Immature natural killer cell (primary cell): ENCODE results near the gene SLK. TPM values are rescaled to one million over a fixed set of nuclear protein-coding genes. Genes with fewer than 3 reads are reported as not detected.

ENCODE experiments used
- DNase-seq, 3 donors: peaks; one replicate each; pipeline ENCODE4 v3.0.0; 2022; ENCODE audit warnings: mixed read lengths in 1 of 3
- H3K27ac Mint-ChIP-seq, 6 donors: one replicate each; pipeline ENCODE4 v1.8.0; 2020; ENCODE audit warnings: mixed read lengths in 6 of 6, mild to moderate bottlenecking in 5 of 6, inconsistent platforms in 4 of 6, moderate library complexity in 3 of 6
- H3K27me3 Mint-ChIP-seq, 3 donors: one replicate each; pipeline ENCODE4 v1.8.0; 2020 to 2021; ENCODE audit warnings: low read depth in 3 of 3, mild to moderate bottlenecking in 3 of 3, mixed read lengths in 3 of 3, moderate library complexity in 3 of 3, inconsistent platforms in 1 of 3
- H3K36me3 Mint-ChIP-seq, 3 donors: one replicate each; pipeline ENCODE4 v1.8.0; 2020; ENCODE audit warnings: mixed read lengths in 3 of 3, inconsistent platforms in 2 of 3, mild to moderate bottlenecking in 2 of 3
- H3K4me1 Mint-ChIP-seq, 2 donors: one replicate each; pipeline ENCODE4 v1.8.0; 2020; ENCODE audit warnings: inconsistent platforms in 2 of 2, mild to moderate bottlenecking in 2 of 2, mixed read lengths in 2 of 2, moderate library complexity in 1 of 2
- H3K4me3 Mint-ChIP-seq, 5 donors: one replicate each; pipeline ENCODE4 v1.8.0; 2020; ENCODE audit warnings: mild to moderate bottlenecking in 5 of 5, mixed read lengths in 5 of 5, inconsistent platforms in 3 of 5, moderate library complexity in 3 of 5
- H3K9me3 Mint-ChIP-seq, 6 donors: one replicate each; pipeline ENCODE4 v1.8.0; 2020; ENCODE audit warnings: mild to moderate bottlenecking in 6 of 6, mixed read lengths in 6 of 6, inconsistent platforms in 4 of 6, moderate library complexity in 3 of 6
- polyA plus RNA-seq, 3 donors: library from polyadenylated mRNA; unstranded; fragments of 300-500 nt; fragmentation: Illumina TruSeq; gene quantifications; one replicate each; pipeline ENCODE4 v1.2.3, GENCODE V29; 2021

SLK gene
- polyA plus RNA-seq, 3 donors from 2014 or later = 4.1 to 8.6 (median 5.0) TPM

- peaks cover 0 to 2% (median 0%) of the 10 kb centered on the region in 6 donors for H3K9me3 Mint-ChIP-seq
- DNase-seq = no peak
- peaks cover 21 to 56% (median 22%) of the 10 kb centered on the region in 3 donors for H3K36me3 Mint-ChIP-seq
- no peaks in the 10 kb centered on the region for H3K27me3 Mint-ChIP-seq
- no peak overlapping the region for H3K4me3 Mint-ChIP-seq
- peaks cover 0 to 8% of the 10 kb centered on the region in 2 donors for H3K4me1 Mint-ChIP-seq
- H3K27ac Mint-ChIP-seq = no peak overlapping the region
These were observed 51.5 kb downstream of the SLK start for GRCh38 chr10:104018471-104018870.

GRCh38 chr10:104020020-104020419, 53.1 kb downstream of the SLK start:
- H3K9me3 Mint-ChIP-seq = peaks cover 0 to 2% (median 0%) of the 10 kb centered on the region in 6 donors
- no peak overlapping the region for H3K27ac Mint-ChIP-seq

GRCh38 chr10:104021246-104021645, 54.3 kb downstream of the SLK start:
- Mint-ChIP-seq H3K36me3 (peaks cover 38 to 71% (median 39%) of the 10 kb centered on the region in 3 donors), H3K27ac (peak overlapping the region in 1 of 6 donors; percentile 25), H3K27me3 (peaks cover 0 to 2% (median 0%) of the 10 kb centered on the region in 3 donors), H3K4me1 (peaks cover 0 to 8% of the 10 kb centered on the region in 2 donors), H3K9me3 (peaks cover 0 to 2% (median 0%) of the 10 kb centered on the region in 6 donors), H3K4me3 (no peak overlapping the region)
- DNase-seq = no peak

More at GRCh38 chr10:104020020-104020419, 53.1 kb downstream of the SLK start:
- H3K27me3 Mint-ChIP-seq = peaks cover 0 to 2% (median 0%) of the 10 kb centered on the region in 3 donors
- peaks cover 36 to 64% (median 36%) of the 10 kb centered on the region in 3 donors for H3K36me3 Mint-ChIP-seq
- peaks cover 0 to 8% of the 10 kb centered on the region in 2 donors for H3K4me1 Mint-ChIP-seq
- no peak for DNase-seq
- H3K4me3 Mint-ChIP-seq = no peak overlapping the region

DNA sequence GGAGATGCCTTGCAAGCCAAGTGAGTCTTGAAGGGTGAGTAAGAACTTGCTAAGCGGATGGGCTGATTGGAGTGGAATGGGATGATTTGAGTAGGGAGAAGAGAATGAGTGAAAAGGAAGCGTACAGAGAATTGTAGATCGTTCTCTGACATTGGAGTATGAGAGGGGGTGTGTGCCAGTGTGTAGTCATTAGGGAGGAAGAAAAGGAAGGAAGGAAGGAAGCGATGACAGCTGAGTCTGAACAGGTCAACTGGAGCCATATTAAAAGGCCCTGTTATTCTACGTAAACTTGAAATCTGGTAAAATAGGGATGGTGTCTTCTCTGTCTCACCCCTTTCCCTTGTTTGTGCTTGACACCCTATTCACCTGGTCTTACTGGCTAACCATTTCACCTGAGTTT, 55.1 kb downstream of the SLK start:
- Mint-ChIP-seq H3K27ac (peak overlapping the region in 4 of 6 donors; percentile 31 to 73 (median 54)), H3K36me3 (peaks cover 38 to 69% (median 39%) of the 10 kb centered on the region in 3 donors), H3K4me3 (no peak overlapping the region), H3K9me3 (peaks cover 0 to 2% (median 0%) of the 10 kb centered on the region in 6 donors), H3K27me3 (peaks cover 0 to 2% (median 0%) of the 10 kb centered on the region in 3 donors), H3K4me1 (peaks cover 0 to 4% of the 10 kb centered on the region in 2 donors)
- no peak for DNase-seq

- no peaks in the 10 kb centered on the region for H3K9me3 Mint-ChIP-seq
- H3K27ac Mint-ChIP-seq = no peak overlapping the region
- H3K4me3 Mint-ChIP-seq = no peak overlapping the region
- DNase-seq = no peak
- no peaks in the 10 kb centered on the region for H3K4me1 Mint-ChIP-seq
- peaks cover 0 to 2% (median 0%) of the 10 kb centered on the region in 3 donors for H3K27me3 Mint-ChIP-seq
- peaks cover 32 to 65% (median 32%) of the 10 kb centered on the region in 3 donors for H3K36me3 Mint-ChIP-seq
These were observed 58.6 kb downstream of the SLK start for GRCh38 chr10:104025524-104025923.

- Mint-ChIP-seq H3K27me3 (peaks cover 0 to 2% (median 0%) of the 10 kb centered on the region in 3 donors), H3K36me3 (peaks cover 24 to 64% (median 30%) of the 10 kb centered on the region in 3 donors), H3K4me1 (no peaks in the 10 kb centered on the region), H3K27ac (peak overlapping the region in 1 of 6 donors; percentile 45), H3K4me3 (no peak overlapping the region), H3K9me3 (no peaks in the 10 kb centered on the region)
- DNase-seq = no peak
These were observed 59.8 kb downstream of the SLK start for GRCh38 chr10:104026762-104027161.

DNA sequence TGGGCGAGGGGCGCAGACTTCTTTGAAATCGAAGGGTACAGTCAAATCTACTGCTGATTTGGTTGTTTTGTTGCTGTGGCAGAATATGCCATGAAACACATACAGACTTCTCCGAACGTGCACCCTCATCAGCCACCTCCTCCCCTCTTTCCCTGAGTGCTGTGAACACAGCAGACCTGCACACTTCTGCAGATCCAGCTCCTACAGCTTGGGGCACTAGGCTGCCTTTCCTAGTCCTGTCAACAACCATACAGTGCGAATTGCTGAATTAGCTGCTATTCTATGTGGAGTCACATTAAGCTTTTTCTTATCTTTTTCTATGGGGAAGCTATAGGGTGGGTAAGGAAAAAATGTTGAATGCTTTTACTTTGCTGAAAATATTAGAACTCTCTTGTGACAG, 61.2 kb downstream of the SLK start:
- no peak overlapping the region for H3K4me3 Mint-ChIP-seq
- no peaks in the 10 kb centered on the region for H3K9me3 Mint-ChIP-seq
- no peak overlapping the region for H3K27ac Mint-ChIP-seq
- peaks cover 22 to 56% (median 33%) of the 10 kb centered on the region in 3 donors for H3K36me3 Mint-ChIP-seq
- no peak for DNase-seq
- no peaks in the 10 kb centered on the region for H3K4me1 Mint-ChIP-seq
- peaks cover 0 to 2% (median 0%) of the 10 kb centered on the region in 3 donors for H3K27me3 Mint-ChIP-seq

GRCh38 chr10:104028823-104029520, 62.0 kb downstream of the SLK start:
- Mint-ChIP-seq H3K27me3 (peaks cover 0 to 4% (median 0%) of the 10 kb centered on the region in 3 donors), H3K27ac (peak overlapping the region in 3 of 6 donors; percentile 27 to 67 (median 40)), H3K9me3 (no peaks in the 10 kb centered on the region), H3K4me3 (no peak overlapping the region), H3K36me3 (peaks cover 16 to 48% (median 26%) of the 10 kb centered on the region in 3 donors), H3K4me1 (no peaks in the 10 kb centered on the region)
- DNase-seq = no peak

GRCh38 chr10:104029521-104029860, 62.6 kb downstream of the SLK start:
- no peak for DNase-seq
- Mint-ChIP-seq H3K27ac (peak overlapping the region in 3 of 6 donors; percentile 9 to 67 (median 16)), H3K9me3 (no peaks in the 10 kb centered on the region), H3K4me3 (no peak overlapping the region), H3K36me3 (peaks cover 11 to 43% (median 21%) of the 10 kb centered on the region in 3 donors), H3K27me3 (peaks cover 0 to 3% (median 0%) of the 10 kb centered on the region in 3 donors), H3K4me1 (no peaks in the 10 kb centered on the region)

GRCh38 chr10:104031631-104032030, 64.7 kb downstream of the SLK start:
- H3K36me3 Mint-ChIP-seq = peaks cover 4 to 30% (median 14%) of the 10 kb centered on the region in 3 donors
- no peaks in the 10 kb centered on the region for H3K4me1 Mint-ChIP-seq
- H3K9me3 Mint-ChIP-seq = no peaks in the 10 kb centered on the region
- DNase-seq = no peak
- H3K27ac Mint-ChIP-seq = peak overlapping the region in 2 of 6 donors; percentile 51 to 61
- H3K4me3 Mint-ChIP-seq = no peak overlapping the region
- H3K27me3 Mint-ChIP-seq = peaks cover 0 to 3% (median 0%) of the 10 kb centered on the region in 3 donors

GRCh38 chr10:104032144-104032775, 65.3 kb downstream of the SLK start:
- Mint-ChIP-seq H3K36me3 (peaks cover 4 to 30% (median 14%) of the 10 kb centered on the region in 3 donors), H3K27ac (peak overlapping the region in 3 of 6 donors; percentile 24 to 41 (median 34)), H3K9me3 (no peaks in the 10 kb centered on the region), H3K27me3 (peaks cover 0 to 3% (median 0%) of the 10 kb centered on the region in 3 donors), H3K4me1 (no peaks in the 10 kb centered on the region), H3K4me3 (no peak overlapping the region)
- DNase-seq = no peak

GRCh38 chr10:104033401-104033930, 66.5 kb downstream of the SLK start:
- H3K27me3 Mint-ChIP-seq = peaks cover 0 to 3% (median 0%) of the 10 kb centered on the region in 3 donors
- peak overlapping the region in 1 of 6 donors; percentile 60 for H3K27ac Mint-ChIP-seq
- no peak overlapping the region for H3K4me3 Mint-ChIP-seq
- H3K4me1 Mint-ChIP-seq = no peaks in the 10 kb centered on the region
- no peak for DNase-seq
- H3K9me3 Mint-ChIP-seq = no peaks in the 10 kb centered on the region
- H3K36me3 Mint-ChIP-seq = peaks cover 0 to 23% (median 14%) of the 10 kb centered on the region in 3 donors

- H3K9me3 Mint-ChIP-seq = no peaks in the 10 kb centered on the region
These were observed 67.0 kb downstream of the SLK start for GRCh38 chr10:104033966-104034365.

More at GRCh38 chr10:104033966-104034365, 67.0 kb downstream of the SLK start:
- Mint-ChIP-seq H3K4me1 (no peaks in the 10 kb centered on the region), H3K36me3 (peaks cover 0 to 20% (median 14%) of the 10 kb centered on the region in 3 donors), H3K4me3 (no peak overlapping the region), H3K27ac (peak overlapping the region in 1 of 6 donors; percentile 60), H3K27me3 (peaks cover 0 to 3% (median 0%) of the 10 kb centered on the region in 3 donors)
- DNase-seq = no peak
